ENCODE results near the gene STRA8. TPM values are rescaled to one million over a fixed set of nuclear protein-coding genes. Genes with fewer than 3 reads are reported as not detected.

Gene STRA8
- total RNA-seq, 1 donor from 2014 or later = not detected

DNA sequence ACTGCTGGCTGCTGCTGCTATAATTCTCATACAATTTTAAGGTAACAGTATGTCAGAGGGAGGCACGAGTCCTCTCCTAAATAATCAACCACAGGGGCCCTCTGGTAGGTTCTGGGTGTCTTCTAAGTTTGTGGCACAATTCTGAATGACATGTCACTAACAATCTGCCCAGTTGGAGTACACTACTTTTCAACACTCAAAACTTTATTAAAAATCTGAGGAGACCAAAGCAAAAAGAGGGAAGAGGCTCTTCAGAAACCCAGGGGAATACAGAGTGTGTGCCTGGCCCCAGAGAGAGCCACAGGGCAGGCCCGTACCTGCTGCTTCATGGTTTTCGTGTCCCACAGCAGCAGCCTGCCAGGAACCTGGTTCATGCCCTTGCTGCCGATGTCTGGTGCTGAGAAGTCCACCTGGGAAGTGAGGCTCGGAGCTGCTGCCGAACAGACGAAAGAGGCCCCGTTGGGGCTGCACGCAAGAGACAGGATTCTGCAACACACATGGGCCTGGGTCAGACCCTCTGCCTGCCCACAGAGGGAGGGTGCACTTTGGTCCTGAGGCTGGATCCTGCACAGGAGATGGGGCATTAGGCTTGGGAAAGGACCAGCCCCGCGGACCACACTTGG is 40.6 kb upstream of the STRA8 start:
- intact Hi-C loops (cut with DNase I) = no loop called here
- DNase-seq (ENCODE audit: extremely low spot score in 2 of 2) = peak in 1 of 2 donors; percentile 67
- Histone ChIP-seq H3K27ac (no peak overlapping the region), H3K9me3 (no peaks in the 10 kb centered on the region), H3K4me3 (no peak overlapping the region), H3K36me3 (peaks cover 3 to 82% of the 10 kb centered on the region in 2 donors), H3K27me3 (no peaks in the 10 kb centered on the region), H3K4me1 (no peaks in the 10 kb centered on the region)
- TF ChIP-seq POLR2A (IDR thresholded peaks at IDR 0.05) (no peak), POLR2AphosphoS5 (IDR thresholded peaks at IDR 0.05; ENCODE audit: insufficient read depth in 1 of 2, low read depth in 1 of 2) (no peak), CTCF (IDR thresholded peaks at IDR 0.05) (no peak)

GRCh38 chr7:135193615-135194081 is 40.0 kb upstream of the STRA8 start:
- H3K27ac ChIP-seq = no peak overlapping the region
- H3K27me3 ChIP-seq = no peaks in the 10 kb centered on the region
- DNase-seq (ENCODE audit: extremely low spot score in 2 of 2) = peak in 1 of 2 donors; percentile 40
- TF ChIP-seq CTCF (IDR thresholded peaks at IDR 0.05) = no peak
- TF ChIP-seq POLR2A (IDR thresholded peaks at IDR 0.05) = no peak
- intact Hi-C loops (cut with DNase I) = no loop called here
- H3K36me3 ChIP-seq = peaks cover 0 to 83% of the 10 kb centered on the region in 2 donors
- no peak overlapping the region for H3K4me3 ChIP-seq
- H3K9me3 ChIP-seq = no peaks in the 10 kb centered on the region
- no peaks in the 10 kb centered on the region for H3K4me1 ChIP-seq

- Histone ChIP-seq H3K9me3 (no peaks in the 10 kb centered on the region), H3K36me3 (peaks cover 0 to 81% of the 10 kb centered on the region in 2 donors), H3K27me3 (no peaks in the 10 kb centered on the region), H3K4me3 (no peak overlapping the region), H3K4me1 (no peaks in the 10 kb centered on the region), H3K27ac (no peak overlapping the region)
- intact Hi-C loops (cut with DNase I) = no loop called here
- peak in 1 of 2 donors; percentile 74 for DNase-seq (ENCODE audit: extremely low spot score in 2 of 2)
- TF ChIP-seq POLR2AphosphoS5 (IDR thresholded peaks at IDR 0.05; ENCODE audit: insufficient read depth in 1 of 2, low read depth in 1 of 2) (no peak), POLR2A (IDR thresholded peaks at IDR 0.05) (no peak), CTCF (IDR thresholded peaks at IDR 0.05) (no peak)
Measured at GRCh38 chr7:135194494-135195095, 39.0 kb upstream of the STRA8 start.

DNA sequence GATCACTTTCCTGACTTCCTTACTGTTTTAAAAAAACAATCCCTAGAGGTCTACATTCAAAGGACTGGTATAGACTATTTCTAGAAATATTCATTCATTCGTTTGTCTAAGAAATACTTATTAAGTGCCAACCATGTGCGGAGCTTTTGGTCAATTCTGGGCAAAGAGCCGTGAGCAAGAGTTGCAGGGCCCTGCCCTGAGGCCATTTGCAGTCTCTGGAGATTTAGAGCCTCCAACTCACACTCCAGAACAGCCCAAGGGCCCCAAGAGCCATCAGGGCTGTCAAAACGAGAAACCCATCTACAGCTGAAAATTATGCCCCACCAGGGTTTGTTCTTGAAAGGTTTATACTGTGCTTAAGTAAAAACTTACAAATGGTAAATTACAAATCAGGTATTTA is 38.5 kb upstream of the STRA8 start:
- H3K9me3 ChIP-seq = no peaks in the 10 kb centered on the region
- intact Hi-C loops (cut with DNase I) = no loop called here
- no peaks in the 10 kb centered on the region for H3K27me3 ChIP-seq
- no peak for TF ChIP-seq CTCF (IDR thresholded peaks at IDR 0.05)
- no peak for TF ChIP-seq POLR2A (IDR thresholded peaks at IDR 0.05)
- no peak overlapping the region for H3K27ac ChIP-seq
- H3K4me3 ChIP-seq = no peak overlapping the region
- H3K36me3 ChIP-seq = peaks cover 0 to 81% of the 10 kb centered on the region in 2 donors
- DNase-seq (ENCODE audit: extremely low spot score in 2 of 2) = peak in 1 of 2 donors; percentile 49
- H3K4me1 ChIP-seq = no peaks in the 10 kb centered on the region

- Histone ChIP-seq H3K36me3 (peaks cover 0 to 87% of the 10 kb centered on the region in 2 donors), H3K4me1 (no peaks in the 10 kb centered on the region), H3K9me3 (no peaks in the 10 kb centered on the region), H3K4me3 (no peak overlapping the region), H3K27me3 (no peaks in the 10 kb centered on the region), H3K27ac (no peak overlapping the region)
- no peak for TF ChIP-seq CTCF (IDR thresholded peaks at IDR 0.05)
- no peak for TF ChIP-seq POLR2AphosphoS5 (IDR thresholded peaks at IDR 0.05; ENCODE audit: insufficient read depth in 1 of 2, low read depth in 1 of 2)
- TF ChIP-seq POLR2A (IDR thresholded peaks at IDR 0.05) = no peak
- intact Hi-C loops (cut with DNase I) = no loop called here
- peak in 1 of 2 donors; percentile 65 for DNase-seq (ENCODE audit: extremely low spot score in 2 of 2)
Measured at GRCh38 chr7:135195968-135196629, 37.5 kb upstream of the STRA8 start.

Data from vagina (tissue), 2 donors.